Measurements from ENCODE around the gene KBTBD12. TPM values are rescaled to one million over a fixed set of nuclear protein-coding genes. Genes with fewer than 3 reads are reported as not detected.

Gene KBTBD12
- total RNA-seq, 1 experiment from 2014 or later, result not detected

DNA sequence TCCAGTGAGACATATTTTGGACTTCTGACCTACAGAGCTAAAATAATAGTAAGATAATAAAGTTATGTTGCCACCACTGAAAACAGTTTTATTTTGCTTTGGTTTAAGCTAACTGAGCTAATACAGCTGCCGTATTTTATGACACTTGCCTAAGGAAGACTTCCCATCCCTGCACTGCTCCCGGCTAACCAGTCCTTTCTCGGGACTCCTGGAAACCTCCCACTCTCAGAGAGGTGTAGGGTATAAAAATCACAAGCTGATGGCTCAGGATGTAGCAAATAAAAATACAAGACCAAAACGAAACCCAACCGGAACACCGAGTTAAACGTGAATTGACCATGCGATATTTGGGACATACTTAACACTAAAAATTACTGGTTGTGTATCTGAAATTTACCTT, 448 bp upstream of the KBTBD12 start:
- TF ChIP-seq, protein P1, sequence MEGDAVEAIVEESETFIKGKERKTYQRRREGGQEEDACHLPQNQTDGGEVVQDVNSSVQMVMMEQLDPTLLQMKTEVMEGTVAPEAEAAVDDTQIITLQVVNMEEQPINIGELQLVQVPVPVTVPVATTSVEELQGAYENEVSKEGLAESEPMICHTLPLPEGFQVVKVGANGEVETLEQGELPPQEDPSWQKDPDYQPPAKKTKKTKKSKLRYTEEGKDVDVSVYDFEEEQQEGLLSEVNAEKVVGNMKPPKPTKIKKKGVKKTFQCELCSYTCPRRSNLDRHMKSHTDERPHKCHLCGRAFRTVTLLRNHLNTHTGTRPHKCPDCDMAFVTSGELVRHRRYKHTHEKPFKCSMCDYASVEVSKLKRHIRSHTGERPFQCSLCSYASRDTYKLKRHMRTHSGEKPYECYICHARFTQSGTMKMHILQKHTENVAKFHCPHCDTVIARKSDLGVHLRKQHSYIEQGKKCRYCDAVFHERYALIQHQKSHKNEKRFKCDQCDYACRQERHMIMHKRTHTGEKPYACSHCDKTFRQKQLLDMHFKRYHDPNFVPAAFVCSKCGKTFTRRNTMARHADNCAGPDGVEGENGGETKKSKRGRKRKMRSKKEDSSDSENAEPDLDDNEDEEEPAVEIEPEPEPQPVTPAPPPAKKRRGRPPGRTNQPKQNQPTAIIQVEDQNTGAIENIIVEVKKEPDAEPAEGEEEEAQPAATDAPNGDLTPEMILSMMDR (IDR thresholded peaks at IDR 0.05; ENCODE audit: unreplicated experiment), result no peak
- H3K9me3 Mint-ChIP-seq (ENCODE audit: unreplicated experiment), result no peaks in the 10 kb centered on the region
- no peak overlapping the region for H3K27ac Mint-ChIP-seq (ENCODE audit: low read depth, unreplicated experiment)
- POLR2A ChIA-PET, result interaction anchor here (0.6 to 0.7 kb wide), 2 partner anchors 37 to 1148 kb away, joined by 3 read pairs; no protein-coding TSS in a partner anchor
- no peaks in the 10 kb centered on the region for H3K27me3 Mint-ChIP-seq (ENCODE audit: insufficient read depth, unreplicated experiment)
- H3K36me3 Mint-ChIP-seq (ENCODE audit: insufficient read depth, unreplicated experiment), result no peaks in the 10 kb centered on the region
- CTCF ChIA-PET, result no interaction called here
- BruUV-seq (replicated peaks), result no TSS peak
- intact Hi-C loops (cut with micrococcal nuclease), result no loop called here
- DNase-seq (ENCODE audit: unreplicated experiment), result no peak
- peaks cover 13% of the 10 kb centered on the region for H3K4me1 Mint-ChIP-seq (ENCODE audit: insufficient read depth, unreplicated experiment)
- H3K4me3 Mint-ChIP-seq (ENCODE audit: unreplicated experiment), result no peak overlapping the region

DNA sequence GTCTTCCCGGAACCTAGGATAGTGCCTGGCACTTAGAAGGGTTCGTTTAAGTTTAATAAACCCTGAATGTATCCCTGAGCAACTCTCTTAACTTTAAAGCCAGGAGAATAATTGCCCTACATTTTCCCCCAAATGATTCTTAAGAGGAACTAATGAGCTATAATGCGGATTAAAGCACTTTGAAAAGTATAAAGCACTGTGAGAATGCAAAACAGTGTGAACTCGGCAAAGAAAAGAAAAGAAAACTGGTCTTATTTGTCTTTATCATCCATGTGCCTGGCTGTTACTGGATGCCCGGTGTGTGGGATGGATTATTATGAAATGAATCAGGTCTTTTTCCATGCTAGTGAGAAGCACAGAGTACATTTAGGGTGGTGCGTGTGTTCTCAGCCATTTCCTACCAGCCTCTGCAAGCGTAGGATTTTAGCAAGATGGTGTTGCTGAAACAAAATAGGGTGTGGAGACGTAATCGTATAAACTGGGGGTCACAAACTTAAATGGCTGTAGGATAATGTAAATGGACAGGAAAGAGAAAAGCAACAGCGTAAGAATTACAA, 983 bp downstream of the KBTBD12 start:
- intact Hi-C loops (cut with micrococcal nuclease), result no loop called here
- no TSS peak for BruUV-seq (replicated peaks)
- Mint-ChIP-seq H3K27ac (ENCODE audit: low read depth, unreplicated experiment) (no peak overlapping the region), H3K9me3 (ENCODE audit: unreplicated experiment) (no peaks in the 10 kb centered on the region), H3K4me1 (ENCODE audit: insufficient read depth, unreplicated experiment) (peaks cover 13% of the 10 kb centered on the region), H3K36me3 (ENCODE audit: insufficient read depth, unreplicated experiment) (no peaks in the 10 kb centered on the region), H3K4me3 (ENCODE audit: unreplicated experiment) (no peak overlapping the region), H3K27me3 (ENCODE audit: insufficient read depth, unreplicated experiment) (no peaks in the 10 kb centered on the region)
- no peak for DNase-seq (ENCODE audit: unreplicated experiment)
- TF ChIP-seq, protein P1 (IDR thresholded peaks at IDR 0.05; ENCODE audit: unreplicated experiment), result no peak
- ChIA-PET POLR2A (no interaction called here), CTCF (interaction anchor here (1.5 kb wide), 1 partner anchor 42 kb away, joined by 4 read pairs; no protein-coding TSS in a partner anchor)

DNA sequence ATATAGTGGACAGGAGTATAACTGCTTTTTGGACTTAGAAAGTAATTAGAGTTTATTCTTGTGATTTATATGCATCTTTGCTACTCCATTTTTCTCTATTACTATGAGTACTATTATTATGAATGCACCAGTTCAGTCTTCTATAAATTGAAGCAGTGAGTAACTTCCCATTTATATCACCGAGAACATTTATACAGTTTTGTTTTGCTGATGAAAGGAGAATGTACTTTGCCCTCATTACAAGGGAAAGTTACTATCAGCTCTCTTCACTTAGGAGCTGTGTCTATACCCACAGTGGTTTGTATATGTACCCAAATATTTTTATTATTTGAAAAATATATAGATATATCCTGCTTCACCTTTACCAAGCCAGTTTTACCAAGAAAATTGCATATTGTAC, 5.7 kb downstream of the KBTBD12 start:
- TF ChIP-seq, protein P1 (IDR thresholded peaks at IDR 0.05; ENCODE audit: unreplicated experiment), result no peak
- Mint-ChIP-seq H3K9me3 (ENCODE audit: unreplicated experiment) (no peaks in the 10 kb centered on the region), H3K4me1 (ENCODE audit: insufficient read depth, unreplicated experiment) (no peaks in the 10 kb centered on the region), H3K27ac (ENCODE audit: low read depth, unreplicated experiment) (no peak overlapping the region), H3K36me3 (ENCODE audit: insufficient read depth, unreplicated experiment) (no peaks in the 10 kb centered on the region), H3K4me3 (ENCODE audit: unreplicated experiment) (no peak overlapping the region), H3K27me3 (ENCODE audit: insufficient read depth, unreplicated experiment) (peaks cover 11% of the 10 kb centered on the region)
- intact Hi-C loops (cut with micrococcal nuclease), result no loop called here
- POLR2A ChIA-PET, result no interaction called here
- no TSS peak for BruUV-seq (replicated peaks)
- DNase-seq (ENCODE audit: unreplicated experiment), result no peak
- CTCF ChIA-PET, result no interaction called here

DNA sequence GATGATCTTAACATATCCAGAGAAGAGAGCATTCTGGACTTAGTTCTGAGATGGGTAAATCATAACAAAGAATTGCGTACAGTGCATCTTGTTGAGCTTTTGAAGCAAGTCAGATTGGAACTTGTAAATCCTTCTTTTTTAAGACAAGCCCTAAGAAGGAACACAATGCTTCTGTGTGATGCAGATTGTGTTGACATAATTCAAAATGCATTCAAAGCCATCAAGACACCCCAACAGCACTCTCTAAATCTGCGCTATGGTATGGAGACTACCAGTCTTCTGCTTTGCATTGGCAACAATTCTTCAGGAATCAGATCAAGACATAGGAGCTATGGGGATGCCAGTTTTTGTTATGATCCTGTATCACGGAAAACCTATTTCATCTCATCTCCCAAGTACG, 8.6 kb downstream of the KBTBD12 start:
- H3K27ac Mint-ChIP-seq (ENCODE audit: low read depth, unreplicated experiment), result no peak overlapping the region
- ChIA-PET CTCF (interaction anchor here (1.2 kb wide), 1 partner anchor 375 kb away, joined by 6 read pairs; no protein-coding TSS in a partner anchor), POLR2A (no interaction called here)
- peaks cover 11% of the 10 kb centered on the region for H3K27me3 Mint-ChIP-seq (ENCODE audit: insufficient read depth, unreplicated experiment)
- no peaks in the 10 kb centered on the region for H3K36me3 Mint-ChIP-seq (ENCODE audit: insufficient read depth, unreplicated experiment)
- DNase-seq (ENCODE audit: unreplicated experiment), result no peak
- no peaks in the 10 kb centered on the region for H3K9me3 Mint-ChIP-seq (ENCODE audit: unreplicated experiment)
- BruUV-seq (replicated peaks), result no TSS peak
- intact Hi-C loops (cut with micrococcal nuclease), result no loop called here
- no peak overlapping the region for H3K4me3 Mint-ChIP-seq (ENCODE audit: unreplicated experiment)
- TF ChIP-seq, protein P1 (IDR thresholded peaks at IDR 0.05; ENCODE audit: unreplicated experiment), result no peak
- no peaks in the 10 kb centered on the region for H3K4me1 Mint-ChIP-seq (ENCODE audit: insufficient read depth, unreplicated experiment)
